GM21360 (cell line): ENCODE data around the gene PSENEN.
"Not testable (repeated sequence)": the region's sequence is repeated elsewhere in the genome, so short reads cannot be mapped to it uniquely, and the experiment has no call there.

Source experiments
- ATAC-seq: cut with Tn5 transposase; IDR thresholded peaks from one replicate; pipeline ENCODE4 v1.9.1; 2021; ENCODE audit warnings: mild to moderate bottlenecking, moderate library complexity; ENCODE audit not compliant: unreplicated experiment

Gene PSENEN

GRCh38 chr19:35768082-35768421 is 22.6 kb downstream of the PSENEN start:
- no peak for ATAC-seq

- ATAC-seq, result not testable (repeated sequence)
Observed at GRCh38 chr19:35772362-35772761, 26.9 kb downstream of the PSENEN start.

- no peak for ATAC-seq
Observed at GRCh38 chr19:35773020-35773806, 27.8 kb downstream of the PSENEN start.

GRCh38 chr19:35774274-35775045 is 29.0 kb downstream of the PSENEN start:
- ATAC-seq, result no peak

- no peak for ATAC-seq
Observed at GRCh38 chr19:35775046-35775297, 29.5 kb downstream of the PSENEN start.

- ATAC-seq, result peak; percentile 86
Observed at GRCh38 chr19:35775298-35776101, 30.0 kb downstream of the PSENEN start, which contains the start of gene ARHGAP33. ARHGAP33 (plus strand) TSS chr19:35775564; CDS start chr19:35775659, 95 bp downstream.

- ATAC-seq, result no peak
Observed at GRCh38 chr19:35776102-35776788, 30.8 kb downstream of the PSENEN start.

- ATAC-seq, result no peak
Observed at GRCh38 chr19:35777086-35777841, 31.8 kb downstream of the PSENEN start.

GRCh38 chr19:35777961-35778360 is 32.5 kb downstream of the PSENEN start:
- no peak for ATAC-seq

- ATAC-seq, result no peak
Observed at GRCh38 chr19:35779033-35779432, 33.6 kb downstream of the PSENEN start.

- no peak for ATAC-seq
Observed at GRCh38 chr19:35780058-35780457, 34.6 kb downstream of the PSENEN start.

- no peak for ATAC-seq
Observed at GRCh38 chr19:35780717-35781116, 35.3 kb downstream of the PSENEN start.

- ATAC-seq, result no peak
Observed at GRCh38 chr19:35781650-35782049, 36.2 kb downstream of the PSENEN start.

- no peak for ATAC-seq
Observed at GRCh38 chr19:35782589-35782988, 37.1 kb downstream of the PSENEN start.

GRCh38 chr19:35783469-35784434 is 38.3 kb downstream of the PSENEN start:
- no peak for ATAC-seq

GRCh38 chr19:35784503-35785338 is 39.3 kb downstream of the PSENEN start:
- no peak for ATAC-seq

- no peak for ATAC-seq
Observed at GRCh38 chr19:35785339-35785627, 39.8 kb downstream of the PSENEN start.

GRCh38 chr19:35786299-35787160 is 41.1 kb downstream of the PSENEN start:
- no peak for ATAC-seq
